Measurements from ENCODE around the gene SLC12A4. TPM values are rescaled to one million over a fixed set of nuclear protein-coding genes. Genes with fewer than 3 reads are reported as not detected.

SLC12A4 gene
- total and polyA plus RNA-seq, 2 of the 13 experiments (the other 11 are each of a cell fraction or from before 2014, with no cell fraction given), result 65.1 to 84.3 TPM

DNA sequence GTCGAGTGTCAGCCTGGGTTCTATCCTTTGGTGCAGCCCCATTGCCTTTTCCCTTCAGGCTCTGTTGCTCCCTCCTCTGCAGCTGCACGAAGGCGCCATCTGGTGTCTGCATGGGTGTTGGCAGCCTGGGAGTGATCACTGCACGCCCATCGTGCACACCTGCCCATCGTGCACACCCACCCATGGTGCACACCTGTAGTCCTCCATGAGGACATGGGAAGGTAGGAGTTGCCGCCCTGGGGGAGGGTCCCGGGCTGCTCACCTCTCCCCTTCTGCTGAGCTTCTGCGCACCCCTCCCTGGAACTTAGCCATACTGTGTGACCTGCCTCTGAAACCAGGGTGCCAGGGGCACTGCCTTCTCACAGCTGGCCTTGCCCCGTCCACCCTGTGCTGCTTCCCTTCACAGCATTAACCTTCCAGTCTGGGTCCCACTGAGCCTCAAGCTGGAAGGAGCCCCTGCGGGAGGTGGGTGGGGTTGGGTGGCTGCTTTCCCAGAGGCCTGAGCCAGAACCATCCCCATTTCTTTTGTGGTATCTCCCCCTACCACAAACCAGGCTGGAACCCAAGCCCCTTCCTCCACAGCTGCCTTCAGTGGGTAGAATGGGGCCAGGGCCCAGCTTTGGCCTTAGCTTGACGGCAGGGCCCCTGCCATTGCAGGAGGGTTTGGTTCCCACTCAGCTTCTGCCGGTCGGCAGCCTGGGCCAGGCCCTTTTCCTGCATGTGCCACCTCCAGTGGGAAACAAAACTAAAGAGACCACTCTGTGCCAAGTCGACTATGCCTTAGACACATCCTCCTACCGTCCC is 39.7 kb downstream of the SLC12A4 start (continued):
- TF ChIP-seq HNF4G (IDR thresholded peaks at IDR 0.05; ENCODE audit: borderline replicate concordance, low read depth, low read length) (no peak), HNF4G (CRISPR knock-in tag; IDR thresholded peaks at IDR 0.05; ENCODE audit: borderline replicate concordance, low read depth) (peak; percentile 32; the same call in 1 of the 2 replicates), ZBTB34 (CRISPR knock-in tag; IDR thresholded peaks at IDR 0.05) (no peak), ZNF225 (CRISPR knock-in tag; IDR thresholded peaks at IDR 0.05) (0 out of 2 replicates have a peak, but pooled peaks have one; percentile 31), KDM2A (CRISPR knock-in tag; IDR thresholded peaks at IDR 0.05; ENCODE audit: borderline replicate concordance, low read depth) (peak; percentile 74), RARG (CRISPR knock-in tag; IDR thresholded peaks at IDR 0.05; ENCODE audit: low read depth) (no peak), TSC22D2 (CRISPR knock-in tag; IDR thresholded peaks at IDR 0.05; ENCODE audit: borderline replicate concordance) (no peak), ZNF766 (CRISPR knock-in tag; IDR thresholded peaks at IDR 0.05; ENCODE audit: borderline replicate concordance) (no peak), NFYB (CRISPR knock-in tag; IDR thresholded peaks at IDR 0.05) (no peak), SMC3 (IDR thresholded peaks at IDR 0.05; ENCODE audit: low read length) (peak; percentile 95), NFKB2 (CRISPR knock-in tag; IDR thresholded peaks at IDR 0.05; ENCODE audit: borderline replicate concordance) (no peak), ZNF124 (CRISPR knock-in tag; IDR thresholded peaks at IDR 0.05) (0 out of 2 replicates have a peak, but pooled peaks have one; percentile 42), MAF1 (CRISPR knock-in tag; IDR thresholded peaks at IDR 0.05; ENCODE audit: borderline replicate concordance) (no peak), IRF1 (CRISPR knock-in tag; IDR thresholded peaks at IDR 0.05; ENCODE audit: low read depth) (no peak), NPAS2 (CRISPR knock-in tag; IDR thresholded peaks at IDR 0.05; ENCODE audit: borderline replicate concordance) (no peak), FOXA1 (IDR thresholded peaks at IDR 0.05) (no peak), FOXA1 (CRISPR knock-in tag; IDR thresholded peaks at IDR 0.05) (peak; percentile 12; the same call in 1 of the 2 replicates), SIN3B (IDR thresholded peaks at IDR 0.05; ENCODE audit: low read length) (peak; percentile 37; the same call in 1 of the 2 replicates), DDIT3 (CRISPR knock-in tag; IDR thresholded peaks at IDR 0.05) (no peak), AGO1 (IDR thresholded peaks at IDR 0.05; ENCODE audit: low read depth, low read length, poor library complexity, severe bottlenecking) (peak; percentile 29), CTCF (CRISPR knock-in tag; IDR thresholded peaks at IDR 0.05) (peak; percentile 99), ATF3 (CRISPR knock-in tag; IDR thresholded peaks at IDR 0.05) (peak; percentile 26; the same call in 1 of the 2 replicates), JDP2 (CRISPR knock-in tag; IDR thresholded peaks at IDR 0.05; ENCODE audit: borderline replicate concordance) (no peak)
- TF ChIP-seq, protein P1, sequence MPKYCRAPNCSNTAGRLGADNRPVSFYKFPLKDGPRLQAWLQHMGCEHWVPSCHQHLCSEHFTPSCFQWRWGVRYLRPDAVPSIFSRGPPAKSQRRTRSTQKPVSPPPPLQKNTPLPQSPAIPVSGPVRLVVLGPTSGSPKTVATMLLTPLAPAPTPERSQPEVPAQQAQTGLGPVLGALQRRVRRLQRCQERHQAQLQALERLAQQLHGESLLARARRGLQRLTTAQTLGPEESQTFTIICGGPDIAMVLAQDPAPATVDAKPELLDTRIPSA (CRISPR knock-in tag; IDR thresholded peaks at IDR 0.05; ENCODE audit: borderline replicate concordance), result no peak
